ENCODE results near the gene SUCLG2.

Gene SUCLG2

GRCh38 chr3:67648229-67648628 lies 6.2 kb downstream of the SUCLG2 start:
- DNase-seq: no peak

- DNase-seq: no peak
These were observed 7.0 kb downstream of the SUCLG2 start for GRCh38 chr3:67647390-67647878.

DNA sequence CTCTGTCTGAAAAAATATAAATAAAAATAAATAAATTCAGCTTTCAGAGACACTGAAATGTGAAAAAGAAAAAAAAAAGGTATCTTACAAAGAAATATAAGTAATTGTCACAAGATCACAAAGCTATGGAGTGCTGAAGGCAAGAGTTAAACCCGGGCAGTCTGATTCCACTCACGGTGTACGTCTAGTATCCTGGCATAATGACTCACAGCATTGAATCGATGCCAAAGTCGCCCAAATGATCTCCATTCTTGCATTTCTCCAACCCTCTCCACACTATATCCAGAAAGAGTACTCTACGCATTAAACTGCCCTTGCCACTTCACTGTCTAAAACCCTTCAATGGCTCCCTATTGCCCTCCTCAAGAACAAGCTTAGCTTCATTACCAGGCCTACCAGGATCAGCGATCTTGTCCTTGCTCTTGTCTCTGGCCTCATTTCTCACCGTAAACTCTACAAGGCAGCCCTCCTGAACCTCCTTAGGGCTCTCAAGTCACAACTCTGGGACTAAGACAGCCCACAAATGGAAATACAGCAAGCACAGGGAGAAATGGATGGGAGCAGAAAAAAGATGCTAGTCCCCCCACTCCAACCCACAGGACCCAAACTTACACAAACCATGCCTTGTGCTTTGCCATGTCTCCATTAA lies 7.7 kb downstream of the SUCLG2 start:
- no peak for DNase-seq

DNA sequence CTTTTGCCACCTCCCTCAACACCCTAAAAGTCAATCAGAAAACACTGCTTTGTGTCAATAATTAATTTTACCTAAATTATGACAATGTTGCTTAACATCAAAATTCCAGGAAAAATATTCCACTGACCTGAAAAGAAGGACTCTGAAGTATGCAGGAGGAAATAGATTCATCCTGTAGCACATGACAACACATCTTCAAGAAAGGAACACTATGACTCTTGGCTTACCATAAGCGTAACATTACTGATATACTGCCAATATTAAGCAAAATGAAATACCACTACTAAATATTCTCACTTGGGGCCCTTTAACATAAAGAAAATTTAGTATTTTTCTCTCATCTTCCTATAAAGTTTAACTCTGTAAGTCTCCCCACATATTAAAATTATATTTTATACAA lies 9.6 kb downstream of the SUCLG2 start:
- no peak for DNase-seq

- DNase-seq: no peak
These were observed 11.7 kb downstream of the SUCLG2 start for GRCh38 chr3:67642734-67643133.

- no peak for DNase-seq
These were observed 12.2 kb downstream of the SUCLG2 start for GRCh38 chr3:67642190-67642589.

DNA sequence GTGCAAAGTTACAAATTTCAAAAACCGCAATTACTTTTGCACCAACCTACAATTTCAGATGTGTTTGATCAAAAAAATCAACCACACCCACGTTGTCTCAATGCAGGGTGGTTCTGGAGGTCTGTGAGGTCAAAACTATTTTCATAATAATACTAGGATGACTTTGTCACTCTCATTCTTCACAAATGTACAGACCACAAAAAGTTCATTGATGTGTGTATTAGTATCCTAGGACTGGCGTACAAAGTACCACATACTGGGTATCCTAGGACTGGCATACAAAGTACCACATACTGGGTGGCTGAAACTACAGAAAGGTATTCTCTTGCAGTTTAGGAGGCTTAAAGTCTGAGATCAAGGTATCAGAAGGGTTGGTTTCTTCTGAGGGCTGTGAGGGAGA lies 13.0 kb downstream of the SUCLG2 start:
- DNase-seq: no peak

- no peak for DNase-seq
These were observed 14.3 kb downstream of the SUCLG2 start for GRCh38 chr3:67640023-67640660.

DNA sequence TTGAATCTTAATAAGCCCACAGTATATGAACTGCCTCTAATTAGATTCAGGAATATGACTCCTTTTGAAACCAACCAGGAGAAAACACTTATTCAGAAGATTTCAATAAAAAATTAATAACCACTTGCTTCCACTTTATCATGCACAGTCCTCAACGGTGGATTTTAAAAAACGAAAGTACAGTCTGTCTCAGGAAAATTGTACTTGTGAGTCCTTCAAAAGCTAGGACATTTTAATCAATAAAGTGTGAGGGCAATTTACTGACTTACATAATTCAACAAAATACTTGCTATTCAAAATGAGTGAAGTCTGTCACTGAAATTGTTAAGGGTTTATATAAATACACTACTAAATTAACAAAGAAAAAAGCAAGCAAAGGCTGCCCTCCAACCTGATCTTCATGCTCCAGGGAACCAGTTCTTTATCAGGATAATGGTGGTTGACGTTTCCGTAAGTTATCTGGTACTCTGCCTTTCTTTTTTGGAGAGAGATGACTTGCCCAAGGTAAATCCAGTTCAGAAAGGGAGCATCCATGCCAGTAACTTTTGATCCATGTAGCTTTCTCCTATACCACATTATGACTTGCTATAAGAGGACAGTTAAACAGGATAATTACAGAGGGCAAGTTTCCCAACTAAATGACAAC lies 17.0 kb downstream of the SUCLG2 start:
- no peak for DNase-seq

- DNase-seq: no peak
These were observed 18.6 kb downstream of the SUCLG2 start for GRCh38 chr3:67635806-67636205.

- DNase-seq: no peak
These were observed 19.2 kb downstream of the SUCLG2 start for GRCh38 chr3:67635257-67635656.

DNA sequence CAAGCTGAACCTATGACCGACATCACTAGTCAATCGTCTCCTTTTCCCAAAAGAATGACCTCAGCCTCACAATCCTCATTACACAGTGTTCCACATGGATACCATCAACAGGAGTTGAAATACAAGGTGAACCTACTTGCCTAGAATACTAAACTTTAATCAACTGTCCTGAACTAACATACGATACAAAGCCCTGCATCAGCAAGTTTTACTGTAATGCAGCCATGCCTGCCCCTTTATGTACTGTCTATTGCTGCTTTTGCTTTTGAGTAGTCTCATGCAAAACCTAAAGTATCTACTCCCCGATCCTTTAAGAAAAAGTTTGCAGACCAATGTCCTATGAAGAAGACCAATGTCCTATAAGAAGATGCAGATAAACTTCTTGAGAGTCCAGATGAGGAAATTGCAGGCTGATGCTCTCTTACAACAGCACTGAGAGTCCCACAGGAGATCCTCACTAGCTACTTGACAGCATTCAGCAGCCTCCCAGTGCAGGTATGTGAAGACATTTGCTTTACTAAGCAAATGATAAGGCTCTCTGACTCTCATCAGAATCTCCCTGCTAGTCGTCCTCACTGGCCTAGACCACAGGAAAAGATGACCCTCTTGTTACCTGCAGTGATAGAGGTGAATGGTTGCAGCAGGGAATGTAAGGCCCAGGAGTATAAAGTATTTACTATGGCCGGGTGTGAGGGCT lies 23.6 kb downstream of the SUCLG2 start:
- no peak for DNase-seq

- no peak for DNase-seq
These were observed 29.7 kb downstream of the SUCLG2 start for GRCh38 chr3:67624687-67625086.

GRCh38 chr3:67624078-67624477 lies 30.3 kb downstream of the SUCLG2 start:
- DNase-seq: no peak

DNA sequence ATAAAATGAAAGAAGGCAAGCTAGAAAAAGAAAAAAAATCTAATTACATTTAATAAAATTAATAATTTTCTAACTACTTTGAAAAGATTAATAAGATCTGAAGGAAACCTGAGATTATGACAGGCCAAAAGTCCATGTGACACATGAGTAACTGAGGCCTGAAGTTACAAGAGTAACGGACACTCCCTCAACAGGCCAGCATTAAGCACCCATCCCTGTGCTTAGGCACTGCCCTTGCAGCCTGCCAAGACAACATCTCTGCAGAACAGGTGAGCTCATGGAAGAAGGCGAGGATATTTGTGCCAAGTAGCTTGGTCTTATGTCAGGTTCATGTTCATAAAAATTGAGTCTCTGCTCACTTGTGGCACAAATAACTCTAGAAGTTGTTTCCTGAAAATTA lies 31.8 kb downstream of the SUCLG2 start:
- DNase-seq: no peak

- DNase-seq: no peak
These were observed 33.5 kb downstream of the SUCLG2 start for GRCh38 chr3:67620869-67621268.

DNA sequence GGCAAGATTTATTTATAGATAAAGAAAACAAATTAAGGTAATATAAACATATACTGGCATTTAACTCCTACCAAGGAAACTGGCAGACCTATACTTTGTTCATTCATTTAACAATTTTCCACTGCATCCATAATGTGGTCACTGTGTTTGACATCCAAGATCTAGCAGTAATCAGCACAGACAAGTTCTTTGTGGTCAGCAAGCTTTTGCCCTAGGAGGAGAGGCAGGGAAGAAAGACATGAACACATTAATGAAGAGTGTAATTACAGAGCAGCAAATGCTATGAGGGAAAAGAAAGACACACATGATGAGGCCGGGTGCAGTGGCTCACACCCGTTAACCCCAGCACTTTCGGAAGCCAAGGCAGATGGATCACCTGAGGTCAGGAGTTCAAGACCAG lies 34.4 kb downstream of the SUCLG2 start:
- DNase-seq: no peak

GRCh38 chr3:67617518-67617917 lies 36.9 kb downstream of the SUCLG2 start:
- no peak for DNase-seq

DNA sequence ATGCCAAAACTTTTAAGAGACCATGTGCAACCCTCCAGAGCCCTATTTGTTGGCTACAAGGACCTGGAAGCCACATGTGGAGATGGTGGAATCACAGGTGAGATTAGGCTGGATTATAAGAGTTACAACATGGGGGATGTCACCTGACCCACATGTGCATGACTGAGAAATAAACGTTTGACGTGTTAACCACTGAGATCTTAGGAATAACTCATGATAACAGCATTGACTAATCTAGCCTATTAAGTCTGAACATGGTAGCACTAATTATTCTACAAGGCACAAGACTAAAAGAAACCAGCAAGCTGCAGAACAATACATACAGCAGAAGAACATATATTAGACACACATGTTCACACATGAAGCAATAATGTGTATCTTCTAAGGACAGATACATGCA lies 38.4 kb downstream of the SUCLG2 start:
- no peak for DNase-seq

GRCh38 chr3:67614195-67614594 lies 40.2 kb downstream of the SUCLG2 start:
- DNase-seq: no peak

DNA sequence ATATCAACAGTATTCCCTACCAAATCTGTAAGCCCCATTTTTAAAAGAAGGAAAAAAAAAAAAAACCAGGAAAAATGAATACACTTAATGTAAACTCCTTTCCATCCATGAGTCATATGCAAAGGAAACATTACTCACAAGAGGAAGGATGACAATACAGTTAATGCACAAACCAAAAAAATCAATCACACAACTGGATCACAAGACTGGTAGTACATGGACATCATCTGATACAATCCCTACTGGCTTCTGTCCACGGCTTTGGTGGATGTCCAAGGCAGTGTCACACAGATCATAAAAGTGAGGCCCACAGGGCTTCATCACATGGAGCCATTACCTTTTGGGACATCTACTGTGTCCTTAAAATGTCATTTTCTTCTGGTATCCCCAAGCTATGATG lies 44.0 kb downstream of the SUCLG2 start:
- DNase-seq: no peak

GRCh38 chr3:67609709-67610108 lies 44.7 kb downstream of the SUCLG2 start:
- DNase-seq: no peak

DNA sequence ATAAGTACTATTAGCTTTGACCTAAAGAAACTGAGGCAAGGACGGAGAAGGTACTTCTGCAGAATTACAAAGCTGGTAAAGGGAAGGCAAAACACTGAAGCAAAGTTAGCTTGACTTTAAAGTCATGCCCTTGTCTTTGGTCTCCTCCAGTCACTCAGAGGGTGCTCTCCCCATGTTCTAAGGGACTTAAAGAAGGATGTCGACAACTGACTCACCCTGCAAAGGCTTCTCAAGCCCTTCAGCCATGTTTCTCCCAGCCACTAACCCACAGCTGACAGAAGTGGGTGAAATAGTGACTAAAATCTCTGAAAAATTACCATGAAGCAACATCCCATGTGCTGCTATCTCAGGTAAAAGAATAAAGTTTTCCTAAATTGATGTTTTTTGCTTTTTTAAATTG lies 46.4 kb downstream of the SUCLG2 start:
- DNase-seq: no peak

DNA sequence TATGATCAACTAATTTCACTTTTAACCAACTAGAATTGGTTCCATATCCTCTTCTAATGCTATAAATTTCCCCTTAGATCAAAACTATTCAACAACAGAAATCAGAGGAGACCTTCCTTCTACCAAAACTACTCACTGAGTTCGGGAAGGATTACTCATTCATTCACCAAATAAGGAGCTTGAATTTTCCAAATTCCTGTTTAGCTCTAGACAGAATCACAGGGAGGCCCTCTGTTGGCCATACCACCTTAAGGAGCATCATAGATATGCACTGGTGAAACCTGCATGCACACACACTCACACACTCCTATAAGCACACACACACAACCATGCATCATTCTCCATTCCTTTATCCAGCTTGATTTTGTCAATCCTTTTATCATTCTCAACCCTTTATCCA lies 49.0 kb downstream of the SUCLG2 start:
- no peak for DNase-seq

Measured in activated effector memory CD4-positive, alpha-beta T cell treated with Interleukin-2 at 50 U/mL for 16 hours (primary cell).